Immature natural killer cell (primary cell): Measurements from ENCODE around the gene CERS2. TPM values are rescaled to one million over a fixed set of nuclear protein-coding genes. Genes with fewer than 3 reads are reported as not detected.
A peak's percentile ranks its signal among the peaks of the same experiment; 100 is the strongest.

Source experiments
- DNase-seq, 3 donors: peaks; one replicate each; pipeline ENCODE4 v3.0.0; 2022; ENCODE audit warnings: mixed read lengths in 1 of 3
- H3K27ac Mint-ChIP-seq, 6 donors: one replicate each; pipeline ENCODE4 v1.8.0; 2020; ENCODE audit warnings: mixed read lengths in 6 of 6, mild to moderate bottlenecking in 5 of 6, inconsistent platforms in 4 of 6, moderate library complexity in 3 of 6
- H3K27me3 Mint-ChIP-seq, 3 donors: one replicate each; pipeline ENCODE4 v1.8.0; 2020 to 2021; ENCODE audit warnings: low read depth in 3 of 3, mild to moderate bottlenecking in 3 of 3, mixed read lengths in 3 of 3, moderate library complexity in 3 of 3, inconsistent platforms in 1 of 3
- H3K36me3 Mint-ChIP-seq, 3 donors: one replicate each; pipeline ENCODE4 v1.8.0; 2020; ENCODE audit warnings: mixed read lengths in 3 of 3, inconsistent platforms in 2 of 3, mild to moderate bottlenecking in 2 of 3
- H3K4me1 Mint-ChIP-seq, 2 donors: one replicate each; pipeline ENCODE4 v1.8.0; 2020; ENCODE audit warnings: inconsistent platforms in 2 of 2, mild to moderate bottlenecking in 2 of 2, mixed read lengths in 2 of 2, moderate library complexity in 1 of 2
- H3K4me3 Mint-ChIP-seq, 5 donors: one replicate each; pipeline ENCODE4 v1.8.0; 2020; ENCODE audit warnings: mild to moderate bottlenecking in 5 of 5, mixed read lengths in 5 of 5, inconsistent platforms in 3 of 5, moderate library complexity in 3 of 5
- H3K9me3 Mint-ChIP-seq, 6 donors: one replicate each; pipeline ENCODE4 v1.8.0; 2020; ENCODE audit warnings: mild to moderate bottlenecking in 6 of 6, mixed read lengths in 6 of 6, inconsistent platforms in 4 of 6, moderate library complexity in 3 of 6
- polyA plus RNA-seq, 3 donors: library from polyadenylated mRNA; unstranded; fragments of 300-500 nt; fragmentation: Illumina TruSeq; gene quantifications; one replicate each; pipeline ENCODE4 v1.2.3, GENCODE V29; 2021

The CERS2 gene
- polyA plus RNA-seq, 3 donors from 2014 or later, result 138 to 200 (median 168) TPM

GRCh38 chr1:151005729-151006319 lies 31.2 kb upstream of the CERS2 start:
- no peaks in the 10 kb centered on the region for H3K9me3 Mint-ChIP-seq
- peaks cover 62 to 69% of the 10 kb centered on the region in 2 donors for H3K4me1 Mint-ChIP-seq
- peaks cover 11 to 12% (median 12%) of the 10 kb centered on the region in 3 donors for H3K27me3 Mint-ChIP-seq
- peak overlapping the region; percentile 94 to 96 (median 95) for H3K4me3 Mint-ChIP-seq
- H3K36me3 Mint-ChIP-seq, result peaks cover 0 to 6% (median 4%) of the 10 kb centered on the region in 3 donors
- peak overlapping the region; percentile 95 to 100 (median 98) for H3K27ac Mint-ChIP-seq
- no peak for DNase-seq

DNA sequence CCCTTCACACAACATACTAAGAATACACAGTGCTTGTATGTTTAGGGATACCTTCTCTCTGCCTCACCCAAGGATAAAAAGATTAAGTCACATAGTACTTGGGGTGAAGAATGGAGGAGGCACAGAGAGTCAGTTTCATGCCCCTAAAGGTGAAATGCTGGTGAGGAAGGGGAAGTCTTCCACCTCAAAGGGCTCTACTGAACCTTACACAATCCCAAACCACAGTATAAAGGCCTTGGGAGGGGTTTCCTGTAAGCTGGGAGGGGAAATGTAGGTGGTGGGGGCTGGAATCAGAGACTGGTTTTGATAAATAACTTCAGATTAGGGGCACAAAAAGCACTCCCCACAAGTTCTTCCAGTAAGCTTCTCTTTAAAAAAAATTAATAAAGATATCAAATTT lies 28.5 kb upstream of the CERS2 start:
- peaks cover 40 to 46% of the 10 kb centered on the region in 2 donors for H3K4me1 Mint-ChIP-seq
- peaks cover 8 to 15% (median 10%) of the 10 kb centered on the region in 3 donors for H3K27me3 Mint-ChIP-seq
- no peak for DNase-seq
- no peak overlapping the region for H3K4me3 Mint-ChIP-seq
- H3K27ac Mint-ChIP-seq, result peak overlapping the region in 1 of 6 donors; percentile 8
- peaks cover 4 to 6% (median 4%) of the 10 kb centered on the region in 3 donors for H3K36me3 Mint-ChIP-seq
- no peaks in the 10 kb centered on the region for H3K9me3 Mint-ChIP-seq

DNA sequence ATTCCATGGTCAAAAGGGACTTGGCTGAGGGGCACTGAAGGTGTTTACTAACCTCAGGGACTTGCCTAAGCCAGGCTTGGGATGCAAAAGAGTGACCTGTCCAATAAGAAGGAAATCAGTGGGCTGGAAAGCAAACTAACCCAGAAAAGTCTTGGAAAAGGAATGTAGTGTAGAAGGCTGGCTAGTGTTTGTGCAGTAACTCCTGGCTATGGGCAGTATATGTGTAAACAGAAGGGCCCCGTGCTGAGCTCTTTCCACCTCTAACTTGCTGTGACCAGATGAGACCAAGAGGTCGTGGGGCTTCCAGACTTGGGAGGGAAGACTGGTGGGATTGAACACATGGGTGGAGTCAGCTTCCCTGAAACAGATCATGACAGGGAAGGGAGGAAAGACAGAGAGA lies 28.0 kb upstream of the CERS2 start:
- H3K4me1 Mint-ChIP-seq, result peaks cover 34 to 41% of the 10 kb centered on the region in 2 donors
- peaks cover 3 to 9% (median 5%) of the 10 kb centered on the region in 3 donors for H3K27me3 Mint-ChIP-seq
- peaks cover 4 to 6% (median 4%) of the 10 kb centered on the region in 3 donors for H3K36me3 Mint-ChIP-seq
- H3K9me3 Mint-ChIP-seq, result no peaks in the 10 kb centered on the region
- H3K4me3 Mint-ChIP-seq, result peak overlapping the region in 1 of 5 donors; percentile 56
- no peak for DNase-seq
- H3K27ac Mint-ChIP-seq, result no peak overlapping the region

- no peak overlapping the region for H3K27ac Mint-ChIP-seq
- no peak overlapping the region for H3K4me3 Mint-ChIP-seq
- H3K4me1 Mint-ChIP-seq, result peaks cover 29 to 35% of the 10 kb centered on the region in 2 donors
- no peak for DNase-seq
- H3K9me3 Mint-ChIP-seq, result no peaks in the 10 kb centered on the region
- H3K36me3 Mint-ChIP-seq, result peaks cover 4 to 6% (median 4%) of the 10 kb centered on the region in 3 donors
- H3K27me3 Mint-ChIP-seq, result peaks cover 3 to 9% (median 5%) of the 10 kb centered on the region in 3 donors
These were observed 27.4 kb upstream of the CERS2 start for GRCh38 chr1:151002051-151002450.

DNA sequence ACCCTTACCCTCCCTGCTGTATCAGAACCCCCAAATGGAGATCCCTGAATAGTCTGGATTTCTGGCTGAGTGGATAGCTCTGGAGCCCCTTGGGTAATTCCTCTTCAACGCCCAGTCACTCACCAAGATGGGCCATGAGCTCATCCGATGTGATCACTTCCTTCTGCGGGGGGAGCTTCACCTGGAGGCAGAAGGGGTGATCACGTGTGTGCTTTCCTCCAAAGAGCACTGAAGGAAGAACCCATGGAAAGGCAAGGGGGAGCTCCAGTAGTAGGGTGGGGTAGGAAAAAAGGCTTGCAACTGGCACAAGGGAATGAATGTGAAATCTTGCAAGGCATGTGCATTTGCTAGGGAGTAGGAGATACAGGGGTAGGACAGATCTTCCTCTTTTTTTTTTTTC lies 27.0 kb upstream of the CERS2 start:
- no peak overlapping the region for H3K4me3 Mint-ChIP-seq
- H3K36me3 Mint-ChIP-seq, result peaks cover 4 to 6% (median 4%) of the 10 kb centered on the region in 3 donors
- no peaks in the 10 kb centered on the region for H3K9me3 Mint-ChIP-seq
- H3K27ac Mint-ChIP-seq, result no peak overlapping the region
- H3K4me1 Mint-ChIP-seq, result peaks cover 24 to 31% of the 10 kb centered on the region in 2 donors
- peaks cover 3 to 9% (median 5%) of the 10 kb centered on the region in 3 donors for H3K27me3 Mint-ChIP-seq
- no peak for DNase-seq

- Mint-ChIP-seq H3K36me3 (peaks cover 4 to 6% (median 4%) of the 10 kb centered on the region in 3 donors), H3K27me3 (peaks cover 0 to 3% (median 1%) of the 10 kb centered on the region in 3 donors)
These were observed 25.8 kb upstream of the CERS2 start for GRCh38 chr1:151000408-151000807.

DNA sequence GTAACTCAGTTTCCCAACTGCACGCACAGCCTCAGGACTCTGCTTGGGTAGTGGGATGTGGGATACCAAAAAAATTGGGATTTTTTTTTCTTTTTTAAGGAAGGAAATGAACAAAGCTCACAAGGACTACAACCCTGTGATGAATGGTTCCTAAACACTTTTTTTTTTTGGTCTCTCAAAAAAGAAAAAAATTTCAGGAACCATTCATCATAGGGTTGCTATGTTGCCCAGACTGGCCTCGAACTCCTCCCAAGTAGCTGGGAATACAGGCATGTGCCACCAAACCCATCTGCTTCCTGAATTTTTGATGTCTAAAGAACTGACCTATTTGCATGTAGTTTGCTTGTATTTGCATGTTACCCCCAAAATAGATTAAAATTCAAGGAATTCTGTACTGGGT lies 25.3 kb upstream of the CERS2 start:
- Mint-ChIP-seq H3K4me1 (peaks cover 11 to 21% of the 10 kb centered on the region in 2 donors), H3K27ac (no peak overlapping the region), H3K27me3 (peaks cover 0 to 3% (median 1%) of the 10 kb centered on the region in 3 donors), H3K4me3 (no peak overlapping the region), H3K9me3 (no peaks in the 10 kb centered on the region), H3K36me3 (peaks cover 4 to 6% (median 4%) of the 10 kb centered on the region in 3 donors)
- no peak for DNase-seq

More at GRCh38 chr1:151000408-151000807, 25.8 kb upstream of the CERS2 start:
- no peak for DNase-seq
- H3K27ac Mint-ChIP-seq, result no peak overlapping the region
- peak overlapping the region in 1 of 5 donors; percentile 29 for H3K4me3 Mint-ChIP-seq
- H3K4me1 Mint-ChIP-seq, result peaks cover 12 to 25% of the 10 kb centered on the region in 2 donors
- H3K9me3 Mint-ChIP-seq, result no peaks in the 10 kb centered on the region

- Mint-ChIP-seq H3K4me1 (peaks cover 9 to 17% of the 10 kb centered on the region in 2 donors), H3K27ac (no peak overlapping the region), H3K4me3 (no peak overlapping the region), H3K36me3 (peaks cover 4 to 6% (median 4%) of the 10 kb centered on the region in 3 donors), H3K27me3 (peaks cover 0 to 3% (median 1%) of the 10 kb centered on the region in 3 donors), H3K9me3 (no peaks in the 10 kb centered on the region)
- no peak for DNase-seq
These were observed 24.5 kb upstream of the CERS2 start for GRCh38 chr1:150999051-150999674.

DNA sequence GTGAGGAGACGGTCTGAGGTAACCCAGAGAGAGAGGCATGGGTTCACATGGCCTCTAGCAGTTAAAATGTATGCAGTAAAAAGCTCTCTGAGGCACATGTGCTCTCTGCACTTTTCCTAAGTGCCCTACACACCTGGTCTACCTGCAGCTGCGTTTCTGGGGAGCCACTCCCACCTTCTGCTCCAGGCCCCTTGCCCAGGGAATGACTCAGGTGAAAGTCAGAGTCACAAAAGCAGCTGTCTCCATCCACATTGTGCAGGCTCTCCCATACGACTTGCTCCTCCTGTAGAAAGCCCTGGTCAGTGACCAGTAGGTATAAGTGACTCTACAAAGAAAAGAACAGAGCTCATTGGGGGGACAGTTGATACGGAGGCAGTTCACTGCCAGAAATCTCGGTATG lies 23.3 kb upstream of the CERS2 start:
- Mint-ChIP-seq H3K4me1 (peaks cover 5 to 10% of the 10 kb centered on the region in 2 donors), H3K27ac (no peak overlapping the region), H3K36me3 (peaks cover 4 to 6% (median 4%) of the 10 kb centered on the region in 3 donors), H3K27me3 (peaks cover 0 to 3% (median 3%) of the 10 kb centered on the region in 3 donors), H3K4me3 (no peak overlapping the region), H3K9me3 (no peaks in the 10 kb centered on the region)
- DNase-seq, result no peak

DNA sequence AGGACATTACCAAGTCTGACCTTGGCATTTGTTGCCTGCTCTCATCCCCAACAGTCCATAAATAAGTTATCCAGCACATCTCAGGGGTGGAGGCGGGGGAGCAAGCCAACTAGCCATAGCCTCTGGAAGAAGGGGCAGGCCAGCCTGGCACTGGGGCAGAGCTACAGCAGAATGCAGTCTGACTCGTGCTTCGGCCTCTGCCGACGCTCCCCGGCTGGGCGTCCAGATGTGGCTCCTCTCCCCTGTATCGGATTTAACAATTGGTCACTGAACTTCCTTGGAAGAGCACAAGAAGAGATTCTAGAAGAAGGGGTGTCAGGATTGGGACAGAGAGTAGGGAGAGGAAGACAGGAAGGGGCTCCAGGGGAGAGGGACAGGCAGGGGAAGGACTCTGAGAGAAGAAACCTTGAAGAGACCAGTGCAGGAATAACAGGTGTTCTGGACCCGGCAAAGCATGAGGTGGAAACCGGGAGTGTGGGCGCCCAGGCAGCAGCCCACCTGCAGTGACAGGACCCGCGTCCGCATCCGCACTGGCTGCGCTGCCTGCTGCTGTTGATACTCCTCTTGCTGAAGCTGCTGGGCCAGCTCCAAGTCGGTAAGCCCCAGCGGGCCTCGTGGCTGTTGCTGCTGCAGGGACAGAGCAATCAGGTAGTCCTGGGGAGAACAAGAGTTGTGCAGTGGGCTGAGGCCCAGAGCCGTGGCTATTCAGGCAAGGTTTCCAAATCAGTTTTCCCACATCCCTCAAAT lies 22.7 kb upstream of the CERS2 start:
- Mint-ChIP-seq H3K27ac (no peak overlapping the region), H3K4me1 (peaks cover 0 to 7% of the 10 kb centered on the region in 2 donors), H3K36me3 (peaks cover 4 to 6% (median 4%) of the 10 kb centered on the region in 3 donors), H3K27me3 (peaks cover 0 to 3% (median 3%) of the 10 kb centered on the region in 3 donors), H3K9me3 (no peaks in the 10 kb centered on the region), H3K4me3 (no peak overlapping the region)
- no peak for DNase-seq

- peak overlapping the region in 3 of 6 donors; percentile 16 to 66 (median 27) for H3K27ac Mint-ChIP-seq
- H3K27me3 Mint-ChIP-seq, result peaks cover 0 to 4% (median 3%) of the 10 kb centered on the region in 3 donors
- H3K4me1 Mint-ChIP-seq, result peaks cover 0 to 7% of the 10 kb centered on the region in 2 donors
- H3K36me3 Mint-ChIP-seq, result peaks cover 0 to 4% (median 0%) of the 10 kb centered on the region in 3 donors
- H3K9me3 Mint-ChIP-seq, result no peaks in the 10 kb centered on the region
- peak overlapping the region in 3 of 5 donors; percentile 29 to 59 (median 49) for H3K4me3 Mint-ChIP-seq
- DNase-seq, result peak; percentile 40 to 54 (median 45)
These were observed 21.3 kb upstream of the CERS2 start for GRCh38 chr1:150995896-150996295.

GRCh38 chr1:150995460-150995859 lies 20.8 kb upstream of the CERS2 start:
- peaks cover 0 to 7% of the 10 kb centered on the region in 2 donors for H3K4me1 Mint-ChIP-seq
- peak overlapping the region in 3 of 6 donors; percentile 16 to 66 (median 27) for H3K27ac Mint-ChIP-seq
- H3K27me3 Mint-ChIP-seq, result peaks cover 0 to 4% (median 1%) of the 10 kb centered on the region in 3 donors
- H3K9me3 Mint-ChIP-seq, result no peaks in the 10 kb centered on the region
- DNase-seq, result no peak
- peak overlapping the region in 1 of 5 donors; percentile 59 for H3K4me3 Mint-ChIP-seq
- H3K36me3 Mint-ChIP-seq, result peaks cover 0 to 1% (median 0%) of the 10 kb centered on the region in 3 donors

- H3K9me3 Mint-ChIP-seq, result no peaks in the 10 kb centered on the region
- H3K4me1 Mint-ChIP-seq, result peaks cover 0 to 7% of the 10 kb centered on the region in 2 donors
- peak overlapping the region in 1 of 6 donors; percentile 51 for H3K27ac Mint-ChIP-seq
- no peak for DNase-seq
- no peaks in the 10 kb centered on the region for H3K36me3 Mint-ChIP-seq
- H3K4me3 Mint-ChIP-seq, result no peak overlapping the region
- H3K27me3 Mint-ChIP-seq, result peaks cover 0 to 4% (median 0%) of the 10 kb centered on the region in 3 donors
These were observed 19.6 kb upstream of the CERS2 start for GRCh38 chr1:150994248-150994647.
